HFF-Myc (cell line): ENCODE results near the gene PSMA7.

ENCODE experiments used
- DNase-seq: peaks from one replicate; pipeline ENCODE4 v3.0.0-alpha.2; 2011; ENCODE audit warnings: low read depth; ENCODE audit errors: extremely low read depth
- H3K4me3 ChIP-seq: replicated peaks from 2 replicates; pipeline ENCODE4 v1.5.1; 2011; ENCODE audit warnings: low read depth, mild to moderate bottlenecking, control low read depth, low read length
- CTCF ChIP-seq: IDR thresholded peaks from 2 replicates; pipeline ENCODE4 v1.5.1; 2012; ENCODE audit warnings: mild to moderate bottlenecking, low read depth, low read length, control low read depth; ENCODE audit errors: missing control alignments

PSMA7 gene

DNA sequence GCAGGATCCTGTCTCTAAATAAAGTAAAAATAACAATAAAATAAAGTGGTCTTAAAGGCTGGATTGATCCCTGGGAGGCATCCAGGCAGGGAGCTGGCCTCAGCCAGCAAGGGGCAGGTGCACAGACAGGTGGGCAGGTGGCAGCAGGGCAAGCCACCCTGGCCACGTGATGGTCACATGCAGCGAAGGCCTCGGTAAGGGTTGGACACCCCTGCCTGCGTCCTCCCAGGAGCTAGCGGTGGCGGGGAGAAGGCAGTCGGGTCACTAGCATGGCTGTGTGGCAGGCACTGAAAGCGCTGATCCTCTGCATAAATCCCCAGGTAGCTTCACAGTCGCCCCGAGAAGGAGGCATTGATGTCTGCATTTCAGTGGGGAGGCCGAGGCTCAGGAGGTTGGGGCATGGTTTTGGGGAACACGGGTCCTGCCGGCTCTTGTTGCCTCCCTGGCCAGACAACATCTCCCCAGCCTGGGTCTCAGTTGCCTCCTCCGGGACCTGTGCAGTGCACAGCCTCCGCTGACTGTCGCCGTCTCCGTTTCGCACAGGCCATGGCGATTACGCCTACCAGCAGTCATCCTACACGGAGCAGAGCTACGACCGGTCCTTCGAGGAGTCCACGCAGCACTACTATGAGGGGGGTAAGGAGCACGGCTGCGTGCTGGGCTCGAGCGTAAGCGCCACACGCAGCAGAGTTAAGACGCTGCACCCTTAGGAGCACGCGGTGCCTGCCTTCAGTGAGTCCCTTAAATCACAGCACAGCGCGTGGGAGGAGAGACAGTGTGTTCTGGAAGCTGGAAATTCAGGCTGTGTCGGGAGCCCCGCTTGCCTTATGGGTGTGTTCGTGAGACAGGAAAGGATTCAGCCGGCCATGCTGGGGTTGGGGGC is 21.9 kb upstream of the PSMA7 start:
- no peak for TF ChIP-seq CTCF
- no peak overlapping the region for H3K4me3 ChIP-seq
- DNase-seq = no peak

DNA sequence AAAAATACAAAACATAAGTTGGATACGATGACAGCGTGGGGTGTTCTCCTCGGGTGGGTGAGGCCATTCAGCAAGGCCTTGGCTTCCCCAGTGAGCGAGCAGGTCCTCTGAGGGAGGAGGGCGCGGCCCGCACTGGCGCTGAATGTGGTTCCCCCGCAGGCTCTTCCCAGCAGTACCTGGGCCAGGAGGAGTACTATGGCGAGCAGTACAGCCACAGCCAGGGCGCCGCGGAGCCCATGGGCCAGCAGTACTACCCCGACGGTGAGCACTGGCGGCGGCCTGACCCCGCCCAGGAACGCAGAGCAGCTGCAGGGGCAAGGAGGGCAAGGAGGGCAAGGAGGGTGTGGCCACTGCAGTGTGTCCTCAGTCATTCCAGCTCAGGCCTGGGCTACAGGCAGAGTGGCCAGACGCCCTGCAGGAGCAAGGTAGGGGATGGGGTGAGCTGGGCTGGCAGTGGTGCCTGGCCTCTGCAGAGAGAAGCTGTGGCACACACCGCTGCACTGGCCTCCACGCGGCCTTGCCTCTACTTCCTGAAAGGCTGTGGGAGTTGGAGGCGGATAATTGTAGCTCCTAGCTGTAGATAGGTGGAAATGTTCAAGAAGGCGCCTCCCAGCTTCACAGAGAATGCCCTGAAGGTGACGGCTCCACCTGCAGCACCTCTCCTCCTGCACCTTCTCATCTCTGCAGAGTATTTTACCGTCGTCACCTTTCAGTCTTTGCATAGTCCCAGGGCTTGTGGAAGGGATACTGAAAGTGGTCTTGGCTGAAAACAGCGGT is 21.0 kb upstream of the PSMA7 start:
- H3K4me3 ChIP-seq = no peak overlapping the region
- DNase-seq = no peak
- TF ChIP-seq CTCF = no peak

DNA sequence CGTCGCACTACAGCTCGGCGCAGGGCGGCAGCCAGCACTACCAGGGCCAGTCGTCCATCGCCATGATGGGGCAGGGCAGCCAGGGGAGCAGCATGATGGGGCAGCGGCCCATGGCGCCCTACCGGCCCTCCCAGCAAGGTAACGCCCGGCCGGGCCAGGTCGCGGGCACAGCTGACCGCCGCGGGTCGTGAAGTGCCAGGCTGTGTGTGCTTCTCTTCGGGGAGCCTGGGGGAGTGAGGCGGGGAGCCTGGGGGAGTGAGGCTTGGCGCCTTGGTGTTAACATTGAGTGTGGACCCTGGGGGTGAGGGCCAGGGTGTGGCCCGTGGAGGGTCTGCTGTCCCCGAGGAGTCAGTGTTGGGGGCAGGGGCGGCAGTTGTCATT is 20.3 kb upstream of the PSMA7 start:
- H3K4me3 ChIP-seq = no peak overlapping the region
- no peak for DNase-seq
- TF ChIP-seq CTCF = no peak

GRCh38 chr20:62162765-62163484 is 19.7 kb upstream of the PSMA7 start:
- TF ChIP-seq CTCF = no peak
- no peak overlapping the region for H3K4me3 ChIP-seq

DNA sequence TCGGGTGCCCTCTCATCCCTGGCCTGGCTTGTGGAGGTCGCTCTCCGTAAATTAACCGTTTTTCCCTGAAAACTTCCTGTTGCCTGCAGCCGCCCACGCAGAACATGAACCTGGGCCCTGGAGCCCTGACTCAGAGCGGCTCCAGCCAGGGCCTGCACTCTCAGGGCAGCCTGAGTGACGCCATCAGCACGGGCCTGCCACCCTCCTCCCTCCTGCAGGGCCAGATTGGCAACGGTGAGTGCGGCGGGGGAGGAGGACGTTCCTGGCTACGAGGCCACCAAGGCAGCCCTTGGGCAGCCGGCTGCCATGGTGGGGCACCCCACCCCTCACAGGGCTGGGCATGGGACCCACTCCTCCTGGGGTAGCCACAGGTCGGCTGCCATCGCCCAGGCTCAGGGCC is 18.2 kb upstream of the PSMA7 start:
- no peak overlapping the region for H3K4me3 ChIP-seq
- no peak for TF ChIP-seq CTCF
- no peak for DNase-seq

More at GRCh38 chr20:62162765-62163484, 19.7 kb upstream of the PSMA7 start:
- DNase-seq = no peak

- TF ChIP-seq CTCF = no peak
- no peak for DNase-seq
- no peak overlapping the region for H3K4me3 ChIP-seq
Measured at GRCh38 chr20:62160876-62161275, 17.7 kb upstream of the PSMA7 start.
